Activated T-helper 9 cell treated with anti-CD3 and anti-CD28 coated beads, Interleukin-2, amount 50 U/mL, for 16 hours (primary cell): Measurements from ENCODE around the gene PTGER3.
"Not testable (repeated sequence)": the region's sequence is repeated elsewhere in the genome, so short reads cannot be mapped to it uniquely, and the experiment has no call there.

ENCODE experiments used
- DNase-seq: peaks from one replicate; pipeline ENCODE4 v3.0.0-alpha.2; 2020; ENCODE audit warnings: low read depth

The PTGER3 gene

GRCh38 chr1:71002709-71003475 lies 44.7 kb downstream of the PTGER3 start:
- DNase-seq = no peak

DNA sequence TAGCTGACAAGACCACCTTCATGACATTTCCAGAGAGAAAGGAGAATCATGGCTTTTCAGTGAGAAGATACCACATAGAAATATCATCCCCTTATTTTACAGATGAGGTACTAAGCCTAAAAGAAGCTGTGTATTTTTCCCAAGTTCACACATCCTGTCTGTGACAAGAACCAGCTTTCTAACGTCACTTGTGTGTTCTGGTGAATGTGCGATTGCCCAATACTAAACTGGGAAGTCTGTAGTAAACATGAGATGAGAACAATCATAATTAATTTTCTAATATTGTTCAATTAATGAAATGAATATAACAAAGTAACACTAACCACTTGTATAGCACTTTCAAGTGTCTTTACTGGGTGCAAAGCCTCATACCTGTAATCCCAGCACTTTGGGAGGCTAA lies 46.0 kb downstream of the PTGER3 start:
- no peak for DNase-seq

GRCh38 chr1:70997793-70998192 lies 49.8 kb downstream of the PTGER3 start:
- DNase-seq = no peak

- DNase-seq = no peak
Measured at GRCh38 chr1:70994753-70995268, 52.8 kb downstream of the PTGER3 start.

DNA sequence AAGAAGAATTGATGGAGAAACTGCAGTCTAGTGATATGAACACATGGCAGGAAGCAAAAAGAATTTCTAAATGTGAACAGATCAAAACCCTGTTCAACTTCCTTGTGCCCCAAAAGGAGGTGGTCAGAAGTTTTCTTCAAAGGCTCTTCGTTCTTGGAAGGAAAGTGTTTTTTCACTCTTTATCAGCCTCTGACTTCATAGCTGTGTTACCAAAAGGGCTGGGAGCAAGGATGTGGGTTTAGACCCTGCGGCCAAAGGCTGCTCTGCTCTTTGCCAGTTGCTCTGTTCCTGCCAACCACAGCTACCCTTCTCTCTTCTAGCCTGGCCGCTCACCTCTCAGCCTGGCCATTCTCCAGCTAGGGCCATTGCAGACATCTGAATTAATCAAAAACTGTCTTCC lies 53.8 kb downstream of the PTGER3 start:
- no peak for DNase-seq

GRCh38 chr1:70992521-70992920 lies 55.1 kb downstream of the PTGER3 start:
- no peak for DNase-seq

- no peak for DNase-seq
Measured at GRCh38 chr1:70990469-70991253, 57.0 kb downstream of the PTGER3 start.

DNA sequence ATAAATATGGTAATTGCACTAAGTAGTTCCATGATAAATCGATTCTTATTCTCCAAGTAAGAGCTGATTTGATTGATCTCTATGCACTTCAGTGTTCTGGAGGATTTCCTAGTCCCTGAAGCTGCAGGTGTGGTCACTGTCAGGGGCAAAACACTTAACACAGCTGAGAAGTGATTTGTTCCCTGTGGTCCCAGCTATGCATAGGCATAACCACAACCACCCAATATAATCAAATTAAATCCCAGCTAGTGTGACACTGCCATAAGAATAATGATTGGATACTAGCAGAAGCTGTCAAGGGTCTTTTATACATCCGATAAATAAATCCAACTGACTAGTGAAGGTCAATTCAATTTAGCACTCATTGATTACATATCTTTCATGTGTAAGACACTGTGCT lies 60.1 kb downstream of the PTGER3 start:
- DNase-seq = no peak

DNA sequence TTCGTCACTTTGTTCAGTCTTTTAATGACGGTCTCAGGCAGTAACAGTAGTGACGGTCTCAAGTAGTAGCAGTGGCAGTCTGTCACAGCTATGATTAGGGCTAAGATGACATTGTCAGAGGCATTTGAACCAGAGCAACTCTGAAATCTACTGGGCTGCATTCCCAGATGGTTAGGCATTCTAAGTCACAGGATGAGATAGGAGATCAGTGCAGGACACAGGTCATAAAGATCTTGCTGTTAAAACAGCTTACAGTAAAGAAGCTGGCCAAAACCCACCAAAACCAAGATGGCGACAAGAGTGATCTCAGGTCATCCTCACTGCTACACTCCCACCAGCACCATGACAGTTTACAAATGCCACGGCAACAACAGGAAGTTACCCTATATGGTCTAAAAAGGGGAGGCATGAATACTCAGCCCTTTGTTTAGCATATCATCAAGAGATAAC lies 61.8 kb downstream of the PTGER3 start:
- not testable (repeated sequence) for DNase-seq

- not testable (repeated sequence) for DNase-seq
Measured at GRCh38 chr1:70985278-70985677, 62.3 kb downstream of the PTGER3 start.

DNA sequence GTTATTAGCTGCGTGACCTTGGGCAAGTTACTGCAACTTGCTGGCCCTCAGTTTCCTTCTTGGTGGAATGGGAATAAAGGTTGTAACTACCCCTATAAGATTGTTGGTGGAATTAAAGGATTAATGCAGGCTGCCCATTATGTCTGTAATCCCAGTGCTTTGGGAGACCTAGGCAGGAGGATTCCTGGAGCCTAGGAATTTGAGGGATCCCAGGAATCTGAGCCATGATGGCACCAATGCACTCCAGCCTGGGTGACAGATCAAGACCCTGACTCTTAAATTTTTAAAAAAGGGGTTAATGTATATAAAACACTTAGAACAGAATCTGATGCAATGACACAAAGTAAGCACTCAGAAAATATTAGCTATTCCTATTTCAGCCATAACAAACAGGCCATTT lies 67.3 kb downstream of the PTGER3 start:
- DNase-seq = no peak

DNA sequence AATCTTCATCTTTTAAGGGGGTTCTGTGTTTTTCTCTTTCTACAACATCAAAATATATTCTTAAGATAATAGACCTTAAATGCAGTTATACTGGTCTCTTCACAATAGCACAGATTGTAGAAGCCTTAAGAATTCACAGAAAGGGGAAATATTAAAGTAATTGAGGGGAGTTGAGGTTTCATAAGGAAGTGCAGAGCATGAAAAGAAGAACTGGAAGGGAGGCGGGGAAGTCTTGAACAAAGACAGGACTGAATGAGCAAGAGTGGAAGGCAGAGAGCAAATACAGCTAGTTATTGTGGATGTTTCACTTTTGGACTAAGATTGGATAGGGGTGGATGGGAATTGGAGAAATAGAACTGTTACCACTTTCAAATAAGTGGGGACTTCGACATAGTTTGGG lies 67.7 kb downstream of the PTGER3 start:
- DNase-seq = no peak

DNA sequence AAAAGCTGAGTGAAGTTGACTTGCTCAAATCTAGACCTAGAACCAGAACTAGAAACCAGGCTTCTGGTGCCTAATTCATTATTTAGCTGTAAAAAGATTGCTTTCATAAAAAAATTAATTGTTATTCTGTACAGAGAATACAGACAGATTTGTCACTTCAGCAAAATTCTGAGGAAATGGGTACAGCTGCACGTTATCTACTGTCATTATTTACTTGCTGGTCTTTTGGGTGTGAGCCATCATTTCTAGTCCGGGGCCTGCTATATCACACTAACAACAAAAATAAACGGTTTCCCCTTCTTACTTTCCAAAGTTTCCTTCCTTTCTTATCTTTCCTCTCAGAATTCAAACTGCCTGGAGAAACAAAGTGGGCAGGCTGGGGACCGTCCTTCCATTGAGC lies 68.3 kb downstream of the PTGER3 start:
- DNase-seq = no peak

DNA sequence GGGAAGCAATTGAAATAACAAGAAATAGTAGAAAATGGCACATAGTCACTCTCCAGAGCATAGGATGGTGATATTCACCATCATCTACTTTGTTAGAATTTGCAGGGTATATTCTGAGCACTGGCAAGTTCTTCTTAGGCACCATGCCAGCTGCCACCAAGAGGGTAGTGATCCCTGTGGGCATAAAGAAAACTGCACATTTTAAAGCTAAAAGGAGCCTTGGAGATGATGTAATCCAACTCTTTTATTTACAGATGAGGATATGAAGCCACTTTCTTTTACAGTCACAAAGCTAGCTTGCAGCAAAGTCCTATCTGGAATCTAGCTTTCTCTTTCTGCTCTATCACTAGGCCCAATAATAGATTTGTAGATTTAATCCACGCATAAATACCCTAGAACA lies 69.0 kb downstream of the PTGER3 start:
- no peak for DNase-seq

DNA sequence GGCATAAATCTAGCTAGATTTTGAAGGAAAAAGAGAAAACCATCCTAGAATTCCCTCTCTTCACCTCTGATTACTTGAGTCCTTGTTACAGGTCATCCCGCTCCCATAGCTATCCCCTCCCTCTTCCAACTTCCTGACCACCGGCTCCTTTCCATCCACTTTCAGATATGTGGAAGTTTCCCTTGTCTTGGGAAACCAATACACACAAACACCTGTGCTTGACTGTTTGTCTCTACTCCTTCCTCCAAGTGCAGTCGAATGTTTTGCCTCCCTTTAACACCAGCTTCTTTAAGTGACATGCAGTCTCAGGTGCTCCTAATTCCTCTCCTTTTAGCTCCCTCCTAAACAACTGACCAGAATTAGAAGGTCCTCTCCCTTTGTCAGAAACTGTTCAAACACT lies 70.0 kb downstream of the PTGER3 start:
- no peak for DNase-seq

- DNase-seq = no peak
Measured at GRCh38 chr1:70977041-70977440, 70.6 kb downstream of the PTGER3 start.

DNA sequence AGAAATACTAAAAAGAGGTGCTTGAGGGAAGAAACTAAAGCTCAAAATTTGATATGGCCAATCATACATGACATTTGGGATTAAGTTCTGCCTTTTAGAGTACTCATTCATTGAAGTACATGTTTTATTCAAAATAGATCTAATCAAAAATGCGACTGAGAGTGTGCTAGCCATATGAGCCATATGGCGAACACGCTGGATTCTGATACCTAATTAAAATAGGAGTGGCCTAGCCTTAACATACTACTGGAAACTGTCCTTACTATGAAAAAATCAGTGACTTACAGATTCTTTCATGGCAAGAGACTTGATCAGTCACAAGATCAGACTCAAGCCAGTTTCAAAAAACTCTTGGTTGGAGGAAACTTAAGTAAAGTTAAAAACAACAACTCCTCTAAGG lies 73.9 kb downstream of the PTGER3 start:
- no peak for DNase-seq

GRCh38 chr1:70970407-70970806 lies 77.2 kb downstream of the PTGER3 start:
- DNase-seq = no peak

DNA sequence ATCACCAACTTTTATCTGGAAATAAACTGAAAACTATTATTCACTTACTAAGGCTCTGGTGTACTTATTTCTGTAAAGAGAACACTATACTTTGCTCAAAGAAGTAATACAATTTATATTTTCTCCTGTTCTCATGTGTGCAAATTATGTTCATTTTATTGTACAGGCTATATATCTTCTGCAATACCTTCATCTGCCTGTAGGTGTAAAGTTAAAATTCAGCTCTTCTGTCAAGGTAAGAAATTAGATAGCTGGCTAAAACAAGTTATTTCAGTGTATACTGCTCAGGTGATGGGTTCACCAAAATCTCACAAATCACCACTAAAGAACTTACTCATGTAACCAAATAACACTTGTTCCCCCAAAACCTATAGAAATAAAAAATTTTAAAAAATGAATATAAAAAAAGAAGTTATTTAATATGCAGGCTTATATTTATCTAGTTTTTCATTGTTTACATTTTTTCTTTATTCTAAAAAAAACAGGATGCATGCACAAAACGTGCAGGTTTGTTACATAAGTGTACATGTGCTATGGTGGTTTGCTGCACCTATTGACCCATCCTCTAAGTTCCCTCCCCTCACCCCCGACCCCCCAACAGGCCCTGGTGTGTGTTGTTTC lies 81.5 kb downstream of the PTGER3 start:
- DNase-seq = no peak

GRCh38 chr1:70963374-70963773 lies 84.2 kb downstream of the PTGER3 start:
- no peak for DNase-seq

DNA sequence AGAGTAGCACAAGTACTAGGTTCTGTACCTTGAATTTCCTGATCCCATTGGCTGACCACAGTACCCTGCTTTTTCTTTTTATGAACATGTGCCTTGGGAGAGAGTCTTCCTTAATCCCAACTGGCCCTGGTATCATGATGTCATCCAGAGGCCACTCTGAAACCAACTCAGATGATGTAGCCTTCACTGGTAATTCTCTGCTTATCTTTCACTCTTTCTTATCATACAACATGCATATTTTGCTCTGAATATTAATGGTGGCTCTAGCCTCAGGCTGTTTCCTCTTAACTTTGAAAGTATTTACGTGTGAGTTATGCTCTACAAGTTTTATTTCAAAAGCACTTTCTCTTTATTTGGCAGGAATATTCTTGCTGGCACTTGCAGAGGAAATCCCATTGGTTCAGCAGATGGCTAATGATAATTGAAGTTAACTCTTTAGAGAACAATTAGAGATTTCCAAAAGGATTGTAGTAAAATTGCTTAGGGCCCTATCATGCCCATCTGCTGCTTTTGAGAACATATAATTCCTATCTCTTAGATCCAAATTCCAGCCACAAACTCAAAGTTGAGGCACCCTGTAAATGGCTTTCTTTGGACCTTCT lies 86.1 kb downstream of the PTGER3 start:
- no peak for DNase-seq

GRCh38 chr1:70948396-70949017 lies 99.1 kb downstream of the PTGER3 start:
- no peak for DNase-seq
